C4-2B (cell line): Measurements from ENCODE around the gene METTL22.

Experiments used
- H3K27ac ChIP-seq: fragments of 450-650 bp; 2 replicates; pipeline ENCODE4 v1.5.1; 2017
- ZFX ChIP-seq: fragments of 450-650 bp; IDR thresholded peaks from 2 replicates; pipeline ENCODE4 v1.6.1; 2017
- TF ChIP-seq, protein P1 (sequence below): fragments of 450-650 bp; conservative IDR thresholded peaks from 2 replicates; pipeline ENCODE4 v1.5.1; 2017; ENCODE audit warnings: mild to moderate bottlenecking

Gene METTL22, protein sequence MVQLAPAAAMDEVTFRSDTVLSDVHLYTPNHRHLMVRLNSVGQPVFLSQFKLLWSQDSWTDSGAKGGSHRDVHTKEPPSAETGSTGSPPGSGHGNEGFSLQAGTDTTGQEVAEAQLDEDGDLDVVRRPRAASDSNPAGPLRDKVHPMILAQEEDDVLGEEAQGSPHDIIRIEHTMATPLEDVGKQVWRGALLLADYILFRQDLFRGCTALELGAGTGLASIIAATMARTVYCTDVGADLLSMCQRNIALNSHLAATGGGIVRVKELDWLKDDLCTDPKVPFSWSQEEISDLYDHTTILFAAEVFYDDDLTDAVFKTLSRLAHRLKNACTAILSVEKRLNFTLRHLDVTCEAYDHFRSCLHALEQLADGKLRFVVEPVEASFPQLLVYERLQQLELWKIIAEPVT

GRCh38 chr16:8621572-8622314, at the start of gene METTL22:
Gene METTL22, plus strand, starts transcription at chr16:8621698. Its CDS starts 3,968 bp downstream, at chr16:8625666.
- H3K27ac ChIP-seq = peak within 1 kb of the TSS; percentile 93
- TF ChIP-seq, protein P1, sequence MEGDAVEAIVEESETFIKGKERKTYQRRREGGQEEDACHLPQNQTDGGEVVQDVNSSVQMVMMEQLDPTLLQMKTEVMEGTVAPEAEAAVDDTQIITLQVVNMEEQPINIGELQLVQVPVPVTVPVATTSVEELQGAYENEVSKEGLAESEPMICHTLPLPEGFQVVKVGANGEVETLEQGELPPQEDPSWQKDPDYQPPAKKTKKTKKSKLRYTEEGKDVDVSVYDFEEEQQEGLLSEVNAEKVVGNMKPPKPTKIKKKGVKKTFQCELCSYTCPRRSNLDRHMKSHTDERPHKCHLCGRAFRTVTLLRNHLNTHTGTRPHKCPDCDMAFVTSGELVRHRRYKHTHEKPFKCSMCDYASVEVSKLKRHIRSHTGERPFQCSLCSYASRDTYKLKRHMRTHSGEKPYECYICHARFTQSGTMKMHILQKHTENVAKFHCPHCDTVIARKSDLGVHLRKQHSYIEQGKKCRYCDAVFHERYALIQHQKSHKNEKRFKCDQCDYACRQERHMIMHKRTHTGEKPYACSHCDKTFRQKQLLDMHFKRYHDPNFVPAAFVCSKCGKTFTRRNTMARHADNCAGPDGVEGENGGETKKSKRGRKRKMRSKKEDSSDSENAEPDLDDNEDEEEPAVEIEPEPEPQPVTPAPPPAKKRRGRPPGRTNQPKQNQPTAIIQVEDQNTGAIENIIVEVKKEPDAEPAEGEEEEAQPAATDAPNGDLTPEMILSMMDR = no peak
- peak; percentile 72 for TF ChIP-seq ZFX

GRCh38 chr16:8572063-8572918, 49.2 kb upstream of the METTL22 start:
- TF ChIP-seq ZFX = no peak
- TF ChIP-seq, protein P1 = no peak
- no peak overlapping the region for H3K27ac ChIP-seq

DNA sequence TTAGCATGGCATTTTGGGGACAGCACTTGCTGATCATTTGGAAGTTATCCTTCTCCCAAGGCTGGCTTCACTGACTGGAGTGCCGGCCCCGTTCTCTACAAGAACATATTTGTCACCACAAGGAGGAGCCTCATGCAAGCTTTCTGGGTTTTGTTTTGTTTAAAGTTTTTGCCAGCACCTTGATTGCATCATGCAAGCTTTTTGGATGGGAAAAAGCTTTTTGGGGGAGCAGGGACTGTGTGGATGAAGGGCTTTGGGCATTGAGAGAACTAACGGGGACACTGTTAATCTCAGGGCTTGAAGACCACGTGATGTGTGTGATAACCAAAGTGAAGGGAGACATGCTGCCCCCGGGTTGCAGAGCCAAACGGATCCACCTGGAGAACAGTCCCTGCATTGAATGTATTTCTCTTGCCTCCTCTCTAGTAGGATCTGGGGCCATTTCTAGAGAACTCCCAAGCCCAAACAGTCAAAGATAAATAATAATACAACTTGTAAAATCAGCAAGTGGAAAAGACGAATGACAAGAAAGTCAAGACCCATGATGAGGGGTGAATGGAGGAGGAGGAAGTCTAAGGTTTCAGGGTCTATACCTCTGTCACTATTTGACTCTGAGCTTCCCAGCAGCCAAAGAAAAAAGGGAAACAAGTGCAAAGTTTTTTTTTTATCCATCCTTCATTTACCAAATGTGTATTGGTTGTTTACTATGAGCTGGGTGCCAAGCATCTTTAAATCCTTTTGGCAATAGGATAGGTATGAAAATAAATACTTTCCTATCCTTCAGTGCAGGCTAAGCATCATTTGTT, 48.4 kb upstream of the METTL22 start:
- TF ChIP-seq, protein P1 = peak; percentile 60
- no peak for TF ChIP-seq ZFX
- no peak overlapping the region for H3K27ac ChIP-seq

DNA sequence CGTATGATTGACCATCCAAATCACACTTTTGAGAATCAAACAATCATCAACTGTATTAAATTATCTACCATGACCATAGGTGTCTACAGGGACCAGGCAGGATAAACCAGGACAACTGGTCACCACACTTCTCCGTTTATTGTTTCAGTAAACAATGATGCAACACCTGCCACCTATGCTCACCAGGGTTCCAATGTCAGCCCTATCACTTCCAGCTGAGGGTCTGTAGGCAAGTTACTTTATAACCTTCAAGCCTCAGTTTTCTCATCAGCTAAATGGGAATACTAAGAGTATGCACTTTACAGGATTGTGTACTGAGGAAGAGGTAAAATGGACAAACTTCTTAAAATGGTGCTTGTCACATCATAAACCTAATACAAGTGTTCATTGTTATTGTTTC, 46.1 kb upstream of the METTL22 start:
- TF ChIP-seq, protein P1 = no peak
- no peak for TF ChIP-seq ZFX
- H3K27ac ChIP-seq = no peak overlapping the region

GRCh38 chr16:8576141-8577004, 45.1 kb upstream of the METTL22 start:
- TF ChIP-seq ZFX = no peak
- TF ChIP-seq, protein P1 = no peak
- H3K27ac ChIP-seq = no peak overlapping the region

- no peak overlapping the region for H3K27ac ChIP-seq
These were observed 43.7 kb upstream of the METTL22 start for GRCh38 chr16:8577678-8578304.

More at GRCh38 chr16:8577678-8578304, 43.7 kb upstream of the METTL22 start:
- TF ChIP-seq, protein P1 = no peak
- no peak for TF ChIP-seq ZFX
